Stimulated activated CD4-positive, alpha-beta T cell treated with anti-CD3 and anti-CD28 coated beads, Interleukin-15, amount 100 ng/mL, for 24 hours (primary cell): ENCODE data around the gene MASP1.
"Not testable (repeated sequence)": the region's sequence is repeated elsewhere in the genome, so short reads cannot be mapped to it uniquely, and the experiment has no call there.

Source experiments
- DNase-seq: peaks from one replicate; pipeline ENCODE4 v3.0.0-alpha.2; 2020

Gene MASP1

GRCh38 chr3:187212705-187213104 is 78.8 kb downstream of the MASP1 start:
- no peak for DNase-seq

DNA sequence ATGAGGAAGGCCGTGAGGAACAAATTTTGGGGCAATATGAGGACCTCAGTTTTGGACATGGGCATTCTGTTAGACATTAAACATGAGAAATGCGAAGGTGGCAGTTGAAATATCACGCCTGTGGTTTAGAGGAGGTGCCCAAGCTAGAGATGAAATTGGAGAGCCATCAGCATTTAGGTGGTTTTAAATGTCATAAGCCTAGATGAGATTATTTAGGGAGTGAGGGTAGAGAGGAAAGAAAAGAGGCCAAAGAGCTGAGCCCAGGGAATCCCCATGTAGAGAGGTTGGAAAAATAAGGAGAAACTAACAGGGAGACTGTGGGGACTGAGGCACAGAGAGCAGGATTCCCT is 79.4 kb downstream of the MASP1 start:
- no peak for DNase-seq

DNA sequence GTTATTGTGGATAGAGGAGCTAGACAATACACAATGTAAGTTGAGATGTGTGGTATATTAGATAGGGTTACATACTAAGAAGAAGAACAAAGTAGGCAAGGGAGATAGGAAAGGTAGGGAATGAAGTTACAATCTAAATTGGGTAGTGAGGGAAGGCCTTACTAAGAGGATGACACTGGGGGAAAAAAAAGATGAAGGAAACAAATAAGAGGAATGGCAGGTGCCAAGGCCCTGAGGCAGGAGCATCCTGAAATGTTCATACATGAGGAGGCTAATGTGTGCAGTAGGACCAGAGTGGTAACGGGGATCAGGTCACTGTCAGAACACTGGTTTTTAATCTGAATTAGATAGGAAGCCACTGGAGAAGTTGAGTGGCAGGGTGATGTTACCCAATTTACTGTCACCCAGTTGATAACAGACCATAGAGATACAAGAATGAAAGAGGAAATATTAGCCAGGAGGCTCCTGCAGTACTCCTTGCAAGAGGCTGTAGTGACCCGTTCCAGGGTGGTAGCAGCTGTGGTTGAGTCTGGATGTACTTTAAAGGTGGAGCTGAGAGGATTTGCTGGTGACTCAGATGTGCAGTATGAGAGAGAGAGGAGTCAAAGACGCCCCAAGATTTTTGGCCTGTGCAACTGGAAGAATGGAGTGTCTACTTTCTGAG is 79.9 kb downstream of the MASP1 start:
- DNase-seq, result no peak

DNA sequence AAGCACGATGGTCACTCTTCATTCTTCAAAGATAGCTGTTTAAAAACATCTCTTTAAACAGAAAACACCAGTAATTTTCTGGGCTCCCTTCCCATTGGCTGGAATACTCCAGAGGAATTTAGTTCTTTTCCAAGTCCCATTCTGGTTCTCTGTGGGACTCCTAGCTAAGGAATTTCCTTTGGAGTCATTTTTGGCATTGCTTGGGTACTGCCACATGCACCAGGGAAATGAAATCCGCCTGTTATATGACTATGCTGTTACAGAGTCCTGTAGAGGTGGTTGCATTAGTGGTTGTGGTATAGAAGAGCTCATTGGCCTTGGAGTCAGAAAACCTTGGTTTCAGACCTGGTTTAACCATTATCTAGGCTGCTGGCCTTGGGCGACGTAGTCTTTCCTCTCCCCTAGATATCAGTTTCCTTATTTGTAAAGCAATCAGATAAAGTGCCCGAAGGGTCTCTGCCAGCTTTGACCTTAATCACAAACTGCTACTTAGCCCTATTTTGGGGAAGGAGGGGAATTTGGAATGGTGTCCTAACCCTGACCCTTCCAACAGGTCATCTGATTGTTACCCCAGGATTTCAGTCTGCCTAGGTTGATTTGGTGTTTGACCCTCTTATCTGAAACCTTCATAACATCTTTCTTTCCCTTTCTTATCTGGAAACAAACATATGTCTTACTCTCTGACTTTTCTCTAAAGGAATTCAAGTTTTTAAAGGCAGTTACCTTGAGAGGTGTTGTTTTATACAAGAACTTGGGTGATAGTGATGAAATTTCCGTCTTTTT is 80.8 kb downstream of the MASP1 start:
- DNase-seq, result no peak

DNA sequence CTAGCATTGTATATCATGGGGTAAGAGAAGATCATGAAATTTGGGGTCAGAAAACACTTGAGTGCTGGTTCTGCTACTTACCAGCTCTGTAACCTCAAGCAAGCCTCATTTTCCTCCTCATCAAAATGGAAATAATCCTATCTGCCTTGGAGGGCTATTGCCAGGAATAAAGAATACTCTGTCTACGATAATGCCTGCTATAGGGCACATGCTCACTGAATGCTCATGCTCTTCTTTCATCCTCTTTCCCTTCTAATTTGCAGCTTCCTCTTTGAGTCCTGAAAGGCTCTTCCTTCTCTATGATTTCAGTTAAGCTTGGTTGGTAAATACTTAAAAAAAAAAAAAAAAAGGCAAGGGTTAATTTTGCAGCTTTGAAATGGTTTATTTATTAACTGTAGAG is 81.4 kb downstream of the MASP1 start:
- no peak for DNase-seq

DNA sequence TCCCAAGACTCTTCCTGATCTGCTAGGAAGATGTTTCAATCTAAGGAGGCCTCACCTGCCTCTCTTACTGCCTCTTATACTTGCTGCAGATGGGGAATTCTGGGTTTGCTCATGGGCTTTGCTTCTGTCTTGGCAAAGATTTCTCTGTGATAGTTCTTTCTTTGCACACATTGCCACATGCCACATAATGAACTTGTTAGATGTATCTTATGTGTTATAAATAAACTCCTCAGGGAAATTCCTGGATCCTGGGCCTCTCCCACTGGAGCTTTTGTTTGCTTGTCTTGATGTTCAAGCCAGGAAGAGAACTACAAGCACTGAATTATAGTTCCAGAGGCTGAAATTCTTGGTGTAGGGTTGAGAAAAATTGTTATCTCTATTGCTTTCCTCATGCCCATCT is 82.0 kb downstream of the MASP1 start:
- DNase-seq, result no peak

- DNase-seq, result no peak
These were observed 83.4 kb downstream of the MASP1 start for GRCh38 chr3:187208159-187208558.

DNA sequence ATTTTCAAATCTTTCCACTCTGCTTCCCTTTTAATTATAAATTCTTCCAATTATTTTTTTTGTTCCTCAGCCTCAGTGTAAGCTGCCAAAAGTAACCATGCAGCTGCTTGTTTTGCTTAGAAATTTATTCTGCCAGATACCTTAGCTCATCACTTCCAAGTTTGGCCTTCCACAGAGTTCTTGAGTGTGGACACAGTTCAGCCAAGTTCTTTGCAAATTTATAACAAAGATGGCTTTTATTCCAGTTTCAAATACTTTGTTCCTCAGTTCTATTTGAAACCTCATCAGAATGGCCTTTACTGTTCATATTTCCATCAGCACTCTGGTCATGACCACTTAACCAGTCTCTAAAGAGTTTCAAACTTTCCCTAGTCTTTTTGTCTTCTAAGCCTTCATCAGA is 83.9 kb downstream of the MASP1 start:
- no peak for DNase-seq

GRCh38 chr3:187207062-187207461 is 84.5 kb downstream of the MASP1 start:
- no peak for DNase-seq

DNA sequence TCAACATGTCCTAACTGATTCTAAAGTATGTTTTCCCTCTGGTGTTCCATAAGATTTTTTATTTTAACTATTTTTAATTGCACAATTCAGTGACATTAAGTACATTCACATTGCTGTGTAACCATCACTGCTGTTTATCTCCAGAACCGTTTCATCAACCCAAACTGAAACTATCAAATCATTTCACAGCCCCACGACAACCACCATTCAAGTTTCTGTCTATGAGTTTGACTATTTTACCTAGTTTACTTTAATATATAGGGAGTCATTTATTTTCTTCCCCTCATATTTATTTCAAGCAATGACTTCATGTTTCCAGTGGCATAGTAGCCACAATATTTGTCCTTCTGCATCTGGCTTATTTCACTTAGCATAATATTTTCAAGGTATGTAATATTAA is 85.9 kb downstream of the MASP1 start:
- no peak for DNase-seq

DNA sequence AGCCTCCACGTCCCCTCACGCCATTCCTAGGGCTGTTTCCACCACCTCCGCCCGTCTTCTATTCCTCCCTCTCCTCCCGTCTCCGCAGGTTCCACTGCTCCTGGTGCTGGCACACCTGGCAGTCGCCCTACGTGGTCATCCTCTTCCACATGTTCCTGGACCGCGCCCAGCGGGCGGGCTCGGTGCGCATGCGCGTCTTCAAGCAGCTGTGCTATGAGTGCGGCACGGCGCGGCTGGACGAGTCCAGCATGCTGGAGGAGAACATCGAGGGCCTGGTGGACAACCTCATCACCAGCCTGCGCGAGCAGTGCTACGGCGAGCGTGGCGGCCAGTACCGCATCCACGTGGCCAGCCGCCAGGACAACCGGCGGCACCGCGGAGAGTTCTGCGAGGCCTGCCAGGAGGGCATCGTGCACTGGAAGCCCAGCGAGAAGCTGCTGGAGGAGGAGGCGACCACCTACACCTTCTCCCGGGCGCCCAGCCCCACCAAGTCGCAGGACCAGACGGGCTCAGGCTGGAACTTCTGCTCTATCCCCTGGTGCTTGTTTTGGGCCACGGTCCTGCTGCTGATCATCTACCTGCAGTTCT is 92.0 kb downstream of the MASP1 start:
- DNase-seq, result not testable (repeated sequence)

- no peak for DNase-seq
These were observed 93.0 kb downstream of the MASP1 start for GRCh38 chr3:187198490-187198889.

DNA sequence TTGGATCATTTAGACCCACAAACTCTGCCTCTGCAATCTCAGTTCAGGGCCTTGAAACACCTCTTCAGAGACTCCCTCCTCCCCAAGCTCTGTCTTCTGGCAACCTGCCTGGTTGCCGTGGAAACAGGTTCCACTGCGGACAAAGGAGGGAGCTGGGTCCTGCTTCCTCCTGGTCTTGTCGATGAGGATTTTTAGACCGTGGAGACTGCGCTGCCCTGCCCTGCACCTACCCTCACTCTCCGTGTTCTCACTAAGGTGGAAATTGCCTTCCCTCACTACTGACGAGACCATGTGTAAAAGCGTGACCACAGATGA is 94.2 kb downstream of the MASP1 start, which contains the start of gene RTP1:
Gene RTP1, plus strand, starts transcription at position 152 of the 315 bp plus-strand sequence. Its CDS starts 30 bp downstream, at position 182.
- no peak for DNase-seq

DNA sequence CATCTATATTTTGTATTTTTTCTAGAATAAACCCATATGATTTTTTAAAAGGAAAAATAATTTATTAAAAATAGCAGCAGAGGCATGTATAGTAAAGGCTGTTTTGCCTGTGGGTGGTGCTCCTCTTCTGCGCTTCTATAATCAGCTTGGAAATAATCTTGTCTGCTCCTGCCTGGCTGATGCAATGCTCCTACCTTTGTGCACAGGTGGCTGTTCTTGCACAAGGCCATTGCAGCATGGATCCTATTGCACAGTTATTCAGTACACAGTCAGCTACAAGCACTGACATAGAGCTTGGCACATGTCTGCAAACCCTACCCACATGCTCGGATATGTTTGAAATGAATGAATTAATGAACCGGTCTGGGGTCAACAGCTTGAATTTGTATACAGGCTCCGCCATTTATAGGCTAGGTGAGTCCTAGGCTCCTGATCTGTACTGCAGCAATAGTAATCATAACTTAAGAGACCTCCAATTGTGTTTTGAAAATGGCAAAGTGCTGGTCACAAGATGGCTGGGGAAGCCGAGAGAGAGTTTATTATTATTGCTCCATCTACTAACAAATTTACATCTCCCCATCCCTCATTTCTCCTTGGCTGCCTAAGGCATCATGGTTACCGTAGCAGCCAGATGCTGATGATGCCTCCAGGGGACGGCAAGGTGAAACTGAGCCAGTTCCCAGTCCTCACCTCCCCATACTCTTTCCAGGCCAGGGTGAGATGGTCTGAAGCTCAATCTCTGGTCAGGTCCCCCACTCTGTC is 94.8 kb downstream of the MASP1 start:
- DNase-seq, result no peak

DNA sequence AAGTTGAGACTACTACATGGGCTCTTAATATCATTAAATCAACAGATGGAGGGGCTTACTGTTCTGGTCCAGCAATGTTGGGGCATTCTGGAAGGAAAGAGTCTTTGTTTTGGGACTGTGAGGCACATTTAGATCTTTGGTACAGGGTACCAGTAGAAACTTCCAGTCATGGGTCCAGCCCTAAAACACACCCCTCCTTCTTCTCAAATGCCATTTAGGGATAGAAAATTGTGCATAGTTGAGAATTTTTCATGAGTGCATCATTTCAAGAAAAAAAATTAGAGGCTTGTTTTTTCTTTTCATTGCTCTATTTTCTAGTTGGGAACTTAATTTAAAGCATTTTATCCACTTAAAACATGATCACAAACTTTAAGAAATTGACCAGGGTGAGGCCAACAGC is 98.4 kb downstream of the MASP1 start:
- DNase-seq, result no peak

DNA sequence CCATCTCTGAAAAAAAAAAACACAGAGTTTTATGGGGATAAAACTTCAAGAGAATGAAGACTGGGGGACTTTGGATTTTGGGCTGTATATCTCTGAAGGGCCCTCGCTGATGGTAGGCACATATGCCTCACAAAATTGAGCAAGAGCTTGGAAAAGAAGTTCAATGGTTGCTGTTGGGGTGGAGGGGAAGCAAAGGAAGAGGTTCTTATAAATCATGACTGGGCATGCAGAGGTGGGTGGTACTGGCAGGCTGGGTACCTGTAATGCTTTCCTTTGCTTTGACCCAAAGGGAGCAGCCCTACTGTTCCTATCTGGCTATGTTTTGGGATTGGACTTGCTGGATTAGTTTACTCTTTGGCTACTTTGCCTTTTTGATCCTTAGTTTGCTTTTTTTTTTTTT is 100.3 kb downstream of the MASP1 start:
- no peak for DNase-seq

- no peak for DNase-seq
These were observed 102.6 kb downstream of the MASP1 start for GRCh38 chr3:187188931-187189330.

GRCh38 chr3:187186801-187187421 is 104.6 kb downstream of the MASP1 start:
- DNase-seq, result no peak

GRCh38 chr3:187186375-187186774 is 105.2 kb downstream of the MASP1 start:
- DNase-seq, result no peak

DNA sequence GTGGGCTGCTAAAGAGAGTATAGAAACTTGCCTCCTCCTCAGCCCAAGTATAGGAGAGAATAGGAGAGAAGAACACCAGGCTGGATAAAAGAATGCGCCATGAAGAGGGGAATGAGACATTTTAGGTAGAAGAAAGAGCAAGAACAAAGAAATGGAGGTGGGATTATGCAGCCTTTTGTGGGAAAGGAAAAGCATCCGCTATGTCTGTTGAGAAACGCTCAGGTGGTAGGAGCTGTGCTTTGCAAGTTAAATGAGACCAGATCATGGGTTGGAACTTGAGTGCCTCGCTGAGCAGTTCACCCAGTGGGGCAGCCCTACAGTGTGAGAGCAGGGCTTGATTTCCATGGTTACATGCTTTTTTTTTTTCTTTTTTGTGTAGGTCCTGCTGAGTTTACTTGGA is 105.8 kb downstream of the MASP1 start:
- DNase-seq, result no peak
